A673 (cell line): Measurements from ENCODE around the gene MAML1. TPM values are rescaled to one million over a fixed set of nuclear protein-coding genes. Genes with fewer than 3 reads are reported as not detected.

Experiments
- BruUV-seq: library from RNA; stranded (reverse); fragments of 400-500 nt; replicated peaks from 2 replicates; lab custom pipeline; 2021; lab: Mats Ljungman, UMichigan
- CTCF ChIA-PET: fragments of 300-600 bp; sonication (Branson Sonifier 250); formaldehyde crosslinking; loops from one replicate; lab custom pipeline; 2022; ENCODE audit warnings: antibody characterized with exemption; lab: Charles Lee
- POLR2A ChIA-PET: fragments of 300-600 bp; sonication (Branson Sonifier 250); formaldehyde crosslinking; loops from one replicate; lab custom pipeline; 2022; ENCODE audit warnings: antibody characterized with exemption; ENCODE audit not compliant: low non-redundant PET; lab: Charles Lee
- DNase-seq: peaks from one replicate; pipeline ENCODE4 v3.0.0-alpha.2; 2015; ENCODE audit warnings: low spot score
- H3K27ac ChIP-seq: fragments of 200-600 bp; sonication (generic); 2 replicates; pipeline ENCODE4 v1.5.1; 2016; ENCODE audit warnings: mixed run types, low read depth, mild to moderate bottlenecking, mixed read lengths, antibody characterized with exemption, low read length; ENCODE audit not compliant: poor library complexity, severe bottlenecking
- H3K27me3 ChIP-seq: fragments of 200-600 bp; sonication (generic); replicated peaks from 2 replicates; pipeline ENCODE4 v1.6.1; 2017; ENCODE audit warnings: mixed run types, low read depth, mild to moderate bottlenecking, mixed read lengths, antibody characterized with exemption, low read length; ENCODE audit not compliant: insufficient read depth, poor library complexity
- H3K36me3 ChIP-seq: fragments of 200-600 bp; sonication (generic); 2 replicates; pipeline ENCODE4 v1.6.1; 2016; ENCODE audit warnings: mixed run types, mild to moderate bottlenecking, mixed read lengths, antibody characterized with exemption, low read length; ENCODE audit not compliant: insufficient read depth, poor library complexity, severe bottlenecking
- H3K4me1 ChIP-seq: fragments of 200-600 bp; sonication (generic); 2 replicates; pipeline ENCODE4 v1.6.1; 2017; ENCODE audit warnings: mixed run types, mild to moderate bottlenecking, mixed read lengths, antibody characterized with exemption, low read length; ENCODE audit not compliant: insufficient read depth, poor library complexity, severe bottlenecking
- H3K4me3 ChIP-seq: fragments of 200-600 bp; sonication (generic); 2 replicates; pipeline ENCODE4 v1.5.1; 2016; ENCODE audit warnings: low read depth, mixed run types, mild to moderate bottlenecking, mixed read lengths, low read length; ENCODE audit not compliant: poor library complexity, severe bottlenecking
- H3K9me3 ChIP-seq: fragments of 200-600 bp; sonication (generic); 2 replicates; pipeline ENCODE4 v1.6.1; 2016; ENCODE audit warnings: mixed run types, low read depth, mild to moderate bottlenecking, mixed read lengths, antibody characterized with exemption, low read length; ENCODE audit not compliant: poor library complexity, severe bottlenecking
- CTCF ChIP-seq: fragments of 300-800, 200-600 bp; sonication (generic); conservative IDR thresholded peaks from 2 replicates; pipeline ENCODE4 v1.5.1; 2017; ENCODE audit warnings: low read depth, mild to moderate bottlenecking, antibody characterized with exemption, low read length, moderate library complexity, mixed read lengths
- EZH2 ChIP-seq: fragments of 200-600 bp; sonication (generic); IDR thresholded peaks from 2 replicates; pipeline ENCODE4 v1.6.1; 2017; ENCODE audit warnings: borderline replicate concordance, low read depth, mild to moderate bottlenecking, mixed read lengths, antibody characterized with exemption, low read length; ENCODE audit not compliant: poor library complexity, severe bottlenecking
- intact Hi-C: fragments of 100-400 bp; cut with micrococcal nuclease; formaldehyde crosslinking; loops from one replicate; pipeline ENCODE4 v1.10.0; 2022; ENCODE audit not compliant: unreplicated experiment
- total RNA-seq: library from RNA; stranded (reverse); gene quantifications from 2 replicates; pipeline ENCODE4 v1.2.3, GENCODE V29; 2021

Gene MAML1
- total RNA-seq, 1 experiment from 2014 or later, result 34.3 TPM

GRCh38 chr5:179822444-179822990 lies 89.9 kb downstream of the MAML1 start:
- no TSS peak for BruUV-seq
- no peaks in the 10 kb centered on the region for H3K9me3 ChIP-seq
- ChIA-PET CTCF (no interaction called here), POLR2A (interaction anchor here (0.8 kb wide), 1 partner anchor 199 kb away, joined by 3 read pairs; the partner anchor contains the start of gene HNRNPH1)
- H3K27me3 ChIP-seq, result no peaks in the 10 kb centered on the region
- H3K36me3 ChIP-seq, result peaks cover 36% of the 10 kb centered on the region
- intact Hi-C loops, result loop anchor here (5.0 kb wide), 1 partner anchor 85 kb away; the partner anchor contains the start of gene TBC1D9B
- no peak for DNase-seq
- H3K4me1 ChIP-seq, result peaks cover 16% of the 10 kb centered on the region
- TF ChIP-seq EZH2, result no peak
- TF ChIP-seq CTCF, result no peak
- peak overlapping the region; percentile 88 for H3K4me3 ChIP-seq
- no peak overlapping the region for H3K27ac ChIP-seq

GRCh38 chr5:179823937-179824744 lies 91.5 kb downstream of the MAML1 start:
- no peak overlapping the region for H3K27ac ChIP-seq
- ChIA-PET CTCF (no interaction called here), POLR2A (no interaction called here)
- no peak for TF ChIP-seq CTCF
- no peak for TF ChIP-seq EZH2
- no peaks in the 10 kb centered on the region for H3K27me3 ChIP-seq
- no peaks in the 10 kb centered on the region for H3K9me3 ChIP-seq
- intact Hi-C loops, result loop anchor here (5.0 kb wide), 1 partner anchor 83 kb away; the partner anchor contains the start of gene TBC1D9B
- no TSS peak for BruUV-seq
- no peak overlapping the region for H3K4me3 ChIP-seq
- peaks cover 43% of the 10 kb centered on the region for H3K36me3 ChIP-seq
- H3K4me1 ChIP-seq, result peaks cover 16% of the 10 kb centered on the region
- DNase-seq, result no peak

- BruUV-seq, result no TSS peak
- H3K4me3 ChIP-seq, result no peak overlapping the region
- no peak overlapping the region for H3K27ac ChIP-seq
- peaks cover 49% of the 10 kb centered on the region for H3K36me3 ChIP-seq
- TF ChIP-seq CTCF (no peak), EZH2 (no peak)
- H3K9me3 ChIP-seq, result no peaks in the 10 kb centered on the region
- no peak for DNase-seq
- POLR2A ChIA-PET, result no interaction called here
- H3K27me3 ChIP-seq, result no peaks in the 10 kb centered on the region
- CTCF ChIA-PET, result no interaction called here
- H3K4me1 ChIP-seq, result peaks cover 15% of the 10 kb centered on the region
- intact Hi-C loops, result loop anchor here (5.0 kb wide), 1 partner anchor 83 kb away; the partner anchor contains the start of gene TBC1D9B
Observed at GRCh38 chr5:179824745-179825112, 92.1 kb downstream of the MAML1 start.
